Liver (tissue), 3 donors: ENCODE results near the gene TSPOAP1.

Source experiments
- GABPA ChIP-seq, 2 donors: IDR thresholded peaks in 1 of 2; conservative IDR thresholded peaks in 1 of 2; 2 replicates each; pipeline ENCODE4 v1.6.1; 2016; ENCODE audit warnings: antibody characterized with exemption in 2 of 2, mild to moderate bottlenecking in 1 of 2, moderate library complexity in 1 of 2
- SP1 ChIP-seq: IDR thresholded peaks from 2 replicates; pipeline ENCODE4 v1.6.1; 2018; ENCODE audit warnings: antibody characterized with exemption, mild to moderate bottlenecking
- TF ChIP-seq, protein P1 (sequence below): IDR thresholded peaks from 2 replicates; pipeline ENCODE4 v1.6.1; 2016; ENCODE audit warnings: antibody characterized with exemption
- TF ChIP-seq, protein P2 (sequence below): fragments of 150-350 bp; IDR thresholded peaks from 2 replicates; pipeline ENCODE4 v1.5.1; 2017; ENCODE audit warnings: improper control_type of control experiment, low read depth, low read length; ENCODE audit not compliant: missing input control
- TF ChIP-seq, protein P3 (sequence below): IDR thresholded peaks from 2 replicates; pipeline ENCODE4 v1.6.1; 2016; ENCODE audit warnings: antibody characterized with exemption, mild to moderate bottlenecking
- TF ChIP-seq, protein P4 (sequence below): IDR thresholded peaks from 2 replicates; pipeline ENCODE4 v1.6.1; 2016; ENCODE audit warnings: antibody characterized with exemption
- donor health status: healthy.
- donor health status: healthy.

DNA sequence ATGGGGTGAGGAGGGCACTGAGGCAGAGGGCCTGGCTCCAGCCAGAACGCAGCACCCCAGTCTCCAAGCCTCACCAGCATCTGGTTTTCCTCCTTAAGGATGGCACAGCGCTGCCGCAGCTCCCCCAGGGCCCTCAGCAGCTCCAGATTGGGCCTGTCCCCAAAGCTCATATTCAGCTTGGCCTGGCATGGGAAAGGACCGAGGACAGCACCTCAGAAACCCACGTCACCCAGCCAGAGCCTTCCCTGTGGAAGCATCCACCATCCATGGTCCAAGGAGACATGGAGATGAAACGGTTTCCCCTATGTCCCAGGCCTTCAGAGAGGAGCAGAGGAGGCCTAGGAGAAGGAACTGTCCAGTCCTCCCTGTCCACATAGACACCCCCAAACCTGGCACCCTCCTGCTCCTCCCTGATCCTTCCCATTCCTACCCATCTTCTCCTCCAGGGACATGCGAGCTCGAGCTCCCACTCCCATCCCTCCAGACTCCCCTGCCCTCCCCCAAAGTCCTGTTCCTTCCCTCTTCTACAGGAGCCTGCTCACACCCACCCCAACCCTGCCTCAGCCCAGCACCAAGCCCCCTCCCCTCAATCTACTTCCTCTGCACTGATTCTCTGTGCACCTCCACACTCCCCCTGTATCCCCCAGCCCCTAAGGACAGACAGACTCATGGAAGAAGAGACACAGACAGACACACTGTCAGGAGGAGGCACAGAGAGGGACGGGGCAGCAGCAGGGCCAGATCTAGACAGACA, 1.8 kb downstream of the TSPOAP1 start:
- TF ChIP-seq, protein P1, sequence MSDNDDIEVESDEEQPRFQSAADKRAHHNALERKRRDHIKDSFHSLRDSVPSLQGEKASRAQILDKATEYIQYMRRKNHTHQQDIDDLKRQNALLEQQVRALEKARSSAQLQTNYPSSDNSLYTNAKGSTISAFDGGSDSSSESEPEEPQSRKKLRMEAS = no peak
- TF ChIP-seq, protein P2, sequence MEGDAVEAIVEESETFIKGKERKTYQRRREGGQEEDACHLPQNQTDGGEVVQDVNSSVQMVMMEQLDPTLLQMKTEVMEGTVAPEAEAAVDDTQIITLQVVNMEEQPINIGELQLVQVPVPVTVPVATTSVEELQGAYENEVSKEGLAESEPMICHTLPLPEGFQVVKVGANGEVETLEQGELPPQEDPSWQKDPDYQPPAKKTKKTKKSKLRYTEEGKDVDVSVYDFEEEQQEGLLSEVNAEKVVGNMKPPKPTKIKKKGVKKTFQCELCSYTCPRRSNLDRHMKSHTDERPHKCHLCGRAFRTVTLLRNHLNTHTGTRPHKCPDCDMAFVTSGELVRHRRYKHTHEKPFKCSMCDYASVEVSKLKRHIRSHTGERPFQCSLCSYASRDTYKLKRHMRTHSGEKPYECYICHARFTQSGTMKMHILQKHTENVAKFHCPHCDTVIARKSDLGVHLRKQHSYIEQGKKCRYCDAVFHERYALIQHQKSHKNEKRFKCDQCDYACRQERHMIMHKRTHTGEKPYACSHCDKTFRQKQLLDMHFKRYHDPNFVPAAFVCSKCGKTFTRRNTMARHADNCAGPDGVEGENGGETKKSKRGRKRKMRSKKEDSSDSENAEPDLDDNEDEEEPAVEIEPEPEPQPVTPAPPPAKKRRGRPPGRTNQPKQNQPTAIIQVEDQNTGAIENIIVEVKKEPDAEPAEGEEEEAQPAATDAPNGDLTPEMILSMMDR = no peak
- TF ChIP-seq SP1 (no peak), GABPA (IDR thresholded peaks at IDR 0.05 in 1 of 2, conservative IDR thresholded peaks at IDR 0.05 in 1 of 2) (no peak)
- TF ChIP-seq, protein P3, sequence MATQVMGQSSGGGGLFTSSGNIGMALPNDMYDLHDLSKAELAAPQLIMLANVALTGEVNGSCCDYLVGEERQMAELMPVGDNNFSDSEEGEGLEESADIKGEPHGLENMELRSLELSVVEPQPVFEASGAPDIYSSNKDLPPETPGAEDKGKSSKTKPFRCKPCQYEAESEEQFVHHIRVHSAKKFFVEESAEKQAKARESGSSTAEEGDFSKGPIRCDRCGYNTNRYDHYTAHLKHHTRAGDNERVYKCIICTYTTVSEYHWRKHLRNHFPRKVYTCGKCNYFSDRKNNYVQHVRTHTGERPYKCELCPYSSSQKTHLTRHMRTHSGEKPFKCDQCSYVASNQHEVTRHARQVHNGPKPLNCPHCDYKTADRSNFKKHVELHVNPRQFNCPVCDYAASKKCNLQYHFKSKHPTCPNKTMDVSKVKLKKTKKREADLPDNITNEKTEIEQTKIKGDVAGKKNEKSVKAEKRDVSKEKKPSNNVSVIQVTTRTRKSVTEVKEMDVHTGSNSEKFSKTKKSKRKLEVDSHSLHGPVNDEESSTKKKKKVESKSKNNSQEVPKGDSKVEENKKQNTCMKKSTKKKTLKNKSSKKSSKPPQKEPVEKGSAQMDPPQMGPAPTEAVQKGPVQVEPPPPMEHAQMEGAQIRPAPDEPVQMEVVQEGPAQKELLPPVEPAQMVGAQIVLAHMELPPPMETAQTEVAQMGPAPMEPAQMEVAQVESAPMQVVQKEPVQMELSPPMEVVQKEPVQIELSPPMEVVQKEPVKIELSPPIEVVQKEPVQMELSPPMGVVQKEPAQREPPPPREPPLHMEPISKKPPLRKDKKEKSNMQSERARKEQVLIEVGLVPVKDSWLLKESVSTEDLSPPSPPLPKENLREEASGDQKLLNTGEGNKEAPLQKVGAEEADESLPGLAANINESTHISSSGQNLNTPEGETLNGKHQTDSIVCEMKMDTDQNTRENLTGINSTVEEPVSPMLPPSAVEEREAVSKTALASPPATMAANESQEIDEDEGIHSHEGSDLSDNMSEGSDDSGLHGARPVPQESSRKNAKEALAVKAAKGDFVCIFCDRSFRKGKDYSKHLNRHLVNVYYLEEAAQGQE = no peak
- TF ChIP-seq, protein P4, sequence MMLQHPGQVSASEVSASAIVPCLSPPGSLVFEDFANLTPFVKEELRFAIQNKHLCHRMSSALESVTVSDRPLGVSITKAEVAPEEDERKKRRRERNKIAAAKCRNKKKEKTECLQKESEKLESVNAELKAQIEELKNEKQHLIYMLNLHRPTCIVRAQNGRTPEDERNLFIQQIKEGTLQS = no peak
